Measurements from ENCODE around the gene LIMD2.

The LIMD2 gene

GRCh38 chr17:63716426-63716825, 16.5 kb upstream of the LIMD2 start:
- TF ChIP-seq CTCF (IDR thresholded peaks at IDR 0.05) = no peak

DNA sequence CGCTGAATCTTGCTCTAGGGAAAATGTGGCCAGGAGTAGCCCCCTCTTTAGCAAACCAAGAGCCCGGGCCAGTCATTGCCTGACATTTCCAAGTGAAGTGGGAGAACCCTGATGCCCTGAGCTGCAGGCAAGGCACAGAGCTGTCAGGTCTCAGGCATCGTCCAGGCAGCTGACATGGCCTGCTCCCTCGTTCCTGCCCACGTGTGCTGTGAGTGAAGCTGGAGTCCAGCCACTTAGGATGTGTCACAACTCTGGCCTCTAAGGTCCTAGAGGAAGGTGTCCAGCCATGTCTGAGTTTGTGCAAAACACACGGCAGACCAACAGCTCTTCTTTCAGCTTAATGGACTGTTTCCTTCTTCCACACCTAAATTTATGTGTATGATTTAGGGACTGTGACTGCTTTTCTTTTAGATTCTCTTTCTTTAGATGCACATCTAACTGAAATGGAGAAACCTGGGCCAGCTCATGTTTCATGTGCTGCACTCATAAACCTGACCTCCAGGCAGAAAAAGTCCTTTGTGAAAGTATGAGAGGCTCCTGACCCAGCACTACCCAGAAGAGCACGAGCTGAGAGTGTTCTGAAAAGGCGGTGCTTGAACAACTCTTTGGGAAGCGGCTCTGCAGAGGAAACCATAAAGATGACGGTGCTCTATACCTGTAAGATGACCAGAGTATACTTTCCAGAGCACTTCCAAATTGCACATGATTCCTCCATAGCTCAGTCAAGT, 14.8 kb upstream of the LIMD2 start:
- TF ChIP-seq CTCF (IDR thresholded peaks at IDR 0.05) = no peak

GRCh38 chr17:63709110-63709509, 9.2 kb upstream of the LIMD2 start:
- no peak for TF ChIP-seq CTCF (IDR thresholded peaks at IDR 0.05)

DNA sequence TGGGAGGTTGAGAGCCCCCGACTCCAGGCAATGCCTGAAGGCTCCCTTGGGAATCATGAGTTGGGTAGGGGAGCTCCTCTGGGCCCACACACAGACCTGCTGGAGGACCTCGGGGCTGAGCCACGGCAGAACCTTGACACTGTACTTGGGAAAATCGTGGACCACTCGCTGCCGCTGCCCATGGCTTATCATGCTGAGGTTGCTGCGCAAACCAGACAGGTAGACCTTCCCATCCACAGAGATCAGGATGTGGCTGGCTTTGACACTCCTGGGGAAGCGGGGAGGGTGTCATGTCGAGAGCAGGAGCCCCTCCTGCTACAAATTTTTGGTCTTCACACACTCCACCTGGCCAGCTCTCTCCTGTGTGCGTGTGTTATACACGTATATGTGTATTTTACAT, 7.2 kb upstream of the LIMD2 start:
- no peak for TF ChIP-seq CTCF (IDR thresholded peaks at IDR 0.05)

DNA sequence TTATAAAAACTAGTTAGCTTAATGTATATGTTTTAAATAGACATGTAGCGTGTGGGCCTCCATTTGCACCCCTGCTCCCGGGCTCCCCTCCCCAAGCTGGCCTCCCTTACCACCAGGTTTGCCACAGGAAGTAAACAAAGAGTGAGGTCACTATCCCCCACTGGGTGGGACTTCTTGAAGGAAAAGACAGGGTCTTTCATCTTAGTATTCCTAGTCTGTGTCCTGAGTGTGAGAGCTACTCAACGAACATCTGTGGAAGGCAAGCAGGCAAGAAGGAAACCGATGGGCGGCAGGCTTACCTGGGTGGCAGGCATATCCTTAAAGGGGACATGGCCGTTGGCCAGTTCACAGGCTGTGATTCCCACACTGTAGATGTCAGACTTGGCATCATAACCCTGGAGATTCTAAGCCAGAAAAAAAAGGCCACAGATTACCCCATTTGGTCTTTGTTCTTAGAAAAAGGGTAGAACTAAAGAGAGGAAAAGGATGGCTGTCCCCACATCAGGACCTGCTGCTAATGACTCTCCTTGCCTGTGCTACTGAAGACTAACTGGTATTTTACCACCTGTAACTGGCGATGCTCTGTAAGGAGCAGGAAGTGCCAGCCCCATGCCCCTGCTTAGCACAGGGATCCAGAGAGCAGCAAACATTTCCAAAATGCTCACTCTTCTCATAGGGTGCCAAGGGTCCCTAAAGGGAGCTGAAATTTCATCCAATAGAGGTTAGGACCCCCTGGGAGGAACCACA, 6.6 kb upstream of the LIMD2 start:
- TF ChIP-seq CTCF (IDR thresholded peaks at IDR 0.05) = no peak

DNA sequence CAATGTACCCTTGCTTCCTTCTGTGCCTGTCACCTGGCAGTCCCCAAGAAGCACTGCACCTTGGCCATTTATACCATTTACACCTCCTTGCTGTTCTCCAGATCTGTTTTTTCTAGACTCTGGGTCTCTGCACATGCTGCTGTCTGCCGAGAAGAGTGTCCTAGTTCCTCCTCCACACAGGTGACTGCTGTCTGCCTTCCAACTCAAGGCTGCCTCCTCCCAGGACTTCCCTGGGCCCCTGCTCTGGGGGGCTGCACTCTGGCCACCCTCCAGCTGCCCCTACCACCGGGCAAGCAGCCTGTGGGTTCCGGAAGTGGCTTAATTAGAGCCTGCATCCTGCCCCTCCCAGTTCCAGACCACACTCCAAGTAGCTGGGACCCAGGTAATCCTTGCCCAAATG, 5.7 kb upstream of the LIMD2 start:
- no peak for TF ChIP-seq CTCF (IDR thresholded peaks at IDR 0.05)

DNA sequence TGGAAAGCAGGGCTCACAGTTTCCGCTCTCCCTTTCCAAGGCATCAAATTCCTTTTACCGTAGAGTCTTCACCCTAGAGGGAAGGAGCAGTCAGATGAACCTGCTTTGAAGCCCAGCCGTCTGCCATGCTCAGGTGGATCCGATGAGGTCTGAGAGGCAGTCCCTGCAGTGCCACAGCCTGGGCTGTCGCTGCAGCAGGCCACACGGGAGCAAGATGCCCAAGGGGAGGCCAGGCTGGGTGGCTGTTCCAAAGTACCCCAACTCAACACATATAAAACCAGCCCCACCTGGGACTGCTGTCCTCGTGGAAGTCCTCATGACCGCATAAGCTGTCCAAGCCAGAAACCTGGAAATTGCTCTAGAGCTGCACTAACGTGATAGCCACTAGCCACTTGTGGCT, 4.9 kb upstream of the LIMD2 start:
- no peak for TF ChIP-seq CTCF (IDR thresholded peaks at IDR 0.05)
